Cardiac fibroblast (primary cell): Measurements from ENCODE around the gene NCCRP1.
"Not testable (repeated sequence)": the region's sequence is repeated elsewhere in the genome, so short reads cannot be mapped to it uniquely, and the experiment has no call there.

Experiments
- DNase-seq, 2 donors: peaks; one replicate each; pipeline versions ENCODE4 v3.0.0 to v3.0.0-alpha.2; 2010; ENCODE audit warnings: low read depth in 2 of 2
- H3K4me3 ChIP-seq, 2 donors: replicated peaks in 1 of 2; 1 replicate in 1 of 2; 2 replicates in 1 of 2; pipeline ENCODE4 v1.5.1; 2011; ENCODE audit warnings: low read depth in 2 of 2, low read length in 2 of 2, mild to moderate bottlenecking in 2 of 2, moderate library complexity in 1 of 2
- CTCF ChIP-seq: IDR thresholded peaks from one replicate; pipeline ENCODE4 v1.5.1; 2011; ENCODE audit warnings: low read depth, mild to moderate bottlenecking, low read length, inconsistent platforms

Gene NCCRP1

GRCh38 chr19:39205449-39205764, 8.6 kb downstream of the NCCRP1 start:
- no peak for TF ChIP-seq CTCF
- DNase-seq: no peak
- H3K4me3 ChIP-seq: no peak overlapping the region

- H3K4me3 ChIP-seq: no peak overlapping the region
- DNase-seq: no peak
- TF ChIP-seq CTCF: no peak
Observed at GRCh38 chr19:39206122-39206521, 9.4 kb downstream of the NCCRP1 start.

- H3K4me3 ChIP-seq: no peak overlapping the region
- no peak for TF ChIP-seq CTCF
- DNase-seq: no peak
Observed at GRCh38 chr19:39207293-39207836, 10.6 kb downstream of the NCCRP1 start.

GRCh38 chr19:39208175-39208795, 11.5 kb downstream of the NCCRP1 start:
- TF ChIP-seq CTCF: no peak
- no peak for DNase-seq
- H3K4me3 ChIP-seq: no peak overlapping the region

- H3K4me3 ChIP-seq: no peak overlapping the region
- no peak for TF ChIP-seq CTCF
- no peak for DNase-seq
Observed at GRCh38 chr19:39209196-39209595, 12.4 kb downstream of the NCCRP1 start.

- no peak for TF ChIP-seq CTCF
- no peak for DNase-seq
- no peak overlapping the region for H3K4me3 ChIP-seq
Observed at GRCh38 chr19:39211731-39212374, 15.1 kb downstream of the NCCRP1 start.

GRCh38 chr19:39212375-39212742, 15.6 kb downstream of the NCCRP1 start:
- TF ChIP-seq CTCF: peak; percentile 44

GRCh38 chr19:39215323-39215722, 18.6 kb downstream of the NCCRP1 start:
- not testable (repeated sequence) for DNase-seq, H3K4me3 ChIP-seq

More at GRCh38 chr19:39212375-39212742, 15.6 kb downstream of the NCCRP1 start:
- DNase-seq: peak in 1 of 2 donors; percentile 38
- no peak overlapping the region for H3K4me3 ChIP-seq
